SK-N-MC (cell line): Measurements from ENCODE around the gene DNAL4.

ENCODE experiments used
- EZH2 ChIP-seq: fragments of 200-600 bp; sonication (generic); IDR thresholded peaks from one replicate; pipeline ENCODE4 v1.6.1; 2017; ENCODE audit warnings: antibody characterized with exemption
- POLR2AphosphoS5 ChIP-seq: IDR thresholded peaks from 2 replicates; pipeline ENCODE4 v1.6.1; 2012; ENCODE audit warnings: mild to moderate bottlenecking, low read depth, low read length, borderline replicate concordance

DNA sequence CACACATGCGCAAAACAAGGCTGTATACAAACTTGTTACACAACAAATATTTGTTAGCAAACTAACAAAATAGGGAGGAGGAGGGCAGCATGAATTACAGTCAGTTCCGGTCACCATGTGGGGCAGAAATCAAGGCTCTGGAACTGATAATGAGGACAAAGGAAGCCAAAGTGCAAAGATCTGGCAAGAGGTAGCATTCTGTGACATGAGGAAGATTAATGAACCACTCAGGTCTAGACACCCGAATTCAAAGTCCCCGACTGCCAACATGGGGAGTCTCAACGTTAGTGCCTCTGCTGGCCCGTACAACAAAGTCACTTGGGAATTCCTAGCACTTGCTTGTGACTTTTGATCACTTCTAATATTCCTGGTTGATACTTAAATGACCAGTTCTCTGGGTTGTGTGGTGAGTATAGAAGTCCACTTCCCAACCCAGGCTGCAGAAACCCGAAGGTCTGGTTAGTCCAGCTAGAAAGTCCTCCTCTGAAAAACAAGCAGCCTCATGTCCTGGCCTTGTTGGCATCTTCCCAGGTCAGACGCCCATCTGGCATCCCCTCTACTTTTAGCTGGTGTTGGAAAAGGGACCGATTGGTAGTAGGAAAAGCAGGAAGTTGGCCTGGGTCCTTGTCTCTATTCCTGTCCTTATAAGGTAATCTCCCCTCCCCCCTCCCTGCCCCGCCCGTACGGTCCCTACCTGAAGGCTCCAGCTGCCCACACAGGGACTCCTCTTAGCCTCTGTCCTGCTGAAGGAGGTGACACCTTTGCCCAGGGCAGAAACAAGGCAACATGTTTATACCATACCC is 39.8 kb downstream of the DNAL4 start:
- TF ChIP-seq EZH2: no peak
- no peak for TF ChIP-seq POLR2AphosphoS5
